ENCODE data around the gene IGFL4. TPM values are rescaled to one million over a fixed set of nuclear protein-coding genes. Genes with fewer than 3 reads are reported as not detected.

IGFL4 gene
- total RNA-seq, 1 donor from 2014 or later: 1.3 TPM

DNA sequence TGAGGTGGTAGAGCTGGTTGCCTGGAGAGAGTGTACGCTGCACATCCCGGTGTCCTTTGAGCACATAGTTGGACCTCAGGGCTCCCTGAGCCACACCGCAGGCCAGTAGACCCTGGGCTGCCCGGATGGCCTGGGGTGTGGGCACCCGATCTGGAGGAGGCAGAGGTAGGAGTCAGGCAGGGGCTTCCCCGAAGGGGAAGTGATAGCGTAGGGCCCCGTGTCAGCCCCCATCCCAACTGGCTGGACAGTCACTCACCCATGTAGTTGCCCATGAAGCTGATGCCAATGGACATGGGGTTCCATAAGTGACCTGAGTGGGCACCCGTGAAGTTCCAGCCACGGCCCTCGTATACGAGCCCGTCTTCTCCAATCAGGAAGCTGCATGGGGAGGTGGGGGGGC, 21.5 kb downstream of the IGFL4 start:
- Mint-ChIP-seq H3K9me3 (no peaks in the 10 kb centered on the region), H3K36me3 (no peaks in the 10 kb centered on the region), H3K4me3 (no peak overlapping the region), H3K27ac (no peak overlapping the region), H3K27me3 (peaks cover 16% of the 10 kb centered on the region), H3K4me1 (ENCODE audit: unreplicated experiment) (peaks cover 5% of the 10 kb centered on the region)
- DNase-seq (ENCODE audit: extremely low spot score, unreplicated experiment): no peak
- TF ChIP-seq, protein P1, sequence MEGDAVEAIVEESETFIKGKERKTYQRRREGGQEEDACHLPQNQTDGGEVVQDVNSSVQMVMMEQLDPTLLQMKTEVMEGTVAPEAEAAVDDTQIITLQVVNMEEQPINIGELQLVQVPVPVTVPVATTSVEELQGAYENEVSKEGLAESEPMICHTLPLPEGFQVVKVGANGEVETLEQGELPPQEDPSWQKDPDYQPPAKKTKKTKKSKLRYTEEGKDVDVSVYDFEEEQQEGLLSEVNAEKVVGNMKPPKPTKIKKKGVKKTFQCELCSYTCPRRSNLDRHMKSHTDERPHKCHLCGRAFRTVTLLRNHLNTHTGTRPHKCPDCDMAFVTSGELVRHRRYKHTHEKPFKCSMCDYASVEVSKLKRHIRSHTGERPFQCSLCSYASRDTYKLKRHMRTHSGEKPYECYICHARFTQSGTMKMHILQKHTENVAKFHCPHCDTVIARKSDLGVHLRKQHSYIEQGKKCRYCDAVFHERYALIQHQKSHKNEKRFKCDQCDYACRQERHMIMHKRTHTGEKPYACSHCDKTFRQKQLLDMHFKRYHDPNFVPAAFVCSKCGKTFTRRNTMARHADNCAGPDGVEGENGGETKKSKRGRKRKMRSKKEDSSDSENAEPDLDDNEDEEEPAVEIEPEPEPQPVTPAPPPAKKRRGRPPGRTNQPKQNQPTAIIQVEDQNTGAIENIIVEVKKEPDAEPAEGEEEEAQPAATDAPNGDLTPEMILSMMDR (conservative IDR thresholded peaks at IDR 0.05): no peak

DNA sequence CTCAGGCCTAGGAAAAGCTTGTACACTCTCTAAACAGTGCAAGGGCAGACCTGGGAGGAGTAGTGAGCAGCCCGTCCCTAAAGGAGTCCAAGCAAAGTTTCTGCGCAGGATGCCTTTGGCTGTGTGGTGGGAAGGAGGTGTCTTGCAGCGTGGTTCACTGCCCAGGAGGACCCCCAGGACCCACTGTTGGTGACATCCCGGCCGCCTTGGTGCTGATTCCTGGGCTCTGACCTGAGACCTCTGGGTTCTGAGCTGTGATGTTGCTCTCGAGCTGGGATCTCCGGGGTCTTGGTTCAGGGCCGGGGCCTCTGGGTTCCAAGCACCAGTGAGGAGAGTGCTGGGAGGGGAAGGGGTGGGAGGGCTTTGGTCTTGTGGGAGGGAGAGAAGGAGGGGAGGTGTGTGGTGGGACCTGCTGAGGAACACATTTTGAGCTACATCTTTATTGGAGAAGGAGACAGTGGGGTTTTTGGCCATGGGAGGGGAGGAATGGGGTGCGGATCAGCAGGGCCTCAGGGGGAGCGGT, 22.0 kb downstream of the IGFL4 start:
- no peak for DNase-seq (ENCODE audit: extremely low spot score, unreplicated experiment)
- Mint-ChIP-seq H3K9me3 (no peaks in the 10 kb centered on the region), H3K4me1 (ENCODE audit: unreplicated experiment) (peaks cover 6% of the 10 kb centered on the region), H3K4me3 (no peak overlapping the region), H3K27ac (no peak overlapping the region), H3K36me3 (no peaks in the 10 kb centered on the region), H3K27me3 (peaks cover 20% of the 10 kb centered on the region)
- TF ChIP-seq, protein P1 (conservative IDR thresholded peaks at IDR 0.05): no peak

DNA sequence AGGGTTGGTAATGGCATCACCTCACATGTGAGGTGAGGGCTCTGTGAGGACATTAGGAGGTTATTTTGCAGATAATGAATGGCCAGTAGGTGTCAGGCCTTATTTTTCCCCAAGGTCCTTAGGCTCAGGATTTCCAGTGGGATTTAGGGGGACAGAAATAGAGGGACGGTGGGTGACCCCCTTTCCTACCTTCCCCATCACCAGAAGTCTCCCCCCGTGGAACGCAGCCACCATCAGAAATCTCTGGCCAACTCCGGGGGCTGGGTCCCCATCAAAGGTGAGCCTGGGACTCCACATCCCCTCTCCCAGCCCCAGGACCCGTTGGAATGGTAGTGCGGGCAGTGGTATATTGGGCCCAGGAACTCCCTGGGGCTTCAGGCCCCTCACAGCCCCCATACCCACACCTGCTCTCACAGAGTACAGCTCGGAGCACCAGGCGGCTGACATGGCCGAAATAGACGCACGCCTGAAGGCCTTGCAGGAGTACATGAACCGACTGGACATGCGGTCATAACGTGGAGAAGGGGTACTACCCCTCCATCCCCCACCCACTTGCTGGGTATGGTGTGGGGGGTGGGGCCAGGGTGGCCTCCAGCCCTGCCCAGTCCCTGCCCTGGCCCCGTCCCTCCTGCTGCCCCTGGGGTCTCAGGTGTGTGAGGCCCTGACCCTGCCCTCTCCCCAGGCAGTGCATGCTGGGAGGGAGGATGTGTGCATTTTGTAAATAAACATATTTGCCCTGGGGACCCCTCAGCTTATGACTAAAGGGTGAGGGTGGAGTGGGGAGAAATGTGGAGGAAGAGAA, 22.7 kb downstream of the IGFL4 start:
- no peak overlapping the region for H3K4me3 Mint-ChIP-seq

DNA sequence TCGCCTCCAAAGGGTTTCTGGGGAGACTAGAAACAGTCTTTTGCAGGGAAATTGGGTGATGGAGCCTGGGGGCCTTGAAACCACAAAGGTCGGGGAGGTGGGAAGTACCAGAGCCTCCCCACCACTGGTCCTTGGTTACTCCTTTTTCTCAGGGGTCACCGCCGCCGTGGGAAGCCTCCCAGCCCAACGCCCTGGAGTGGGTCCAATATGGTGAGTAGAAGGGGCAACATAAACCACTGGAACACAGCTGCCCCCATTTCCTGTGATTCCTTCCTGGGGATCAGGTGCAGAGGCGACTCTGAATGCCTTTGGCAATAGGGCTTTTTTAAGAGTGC, 23.7 kb downstream of the IGFL4 start:
- DNase-seq (ENCODE audit: extremely low spot score, unreplicated experiment): no peak
- Mint-ChIP-seq H3K9me3 (no peaks in the 10 kb centered on the region), H3K27ac (no peak overlapping the region), H3K36me3 (no peaks in the 10 kb centered on the region), H3K4me3 (peak overlapping the region; percentile 69), H3K4me1 (ENCODE audit: unreplicated experiment) (peaks cover 6% of the 10 kb centered on the region), H3K27me3 (peaks cover 20% of the 10 kb centered on the region)
- TF ChIP-seq, protein P1 (conservative IDR thresholded peaks at IDR 0.05): peak; percentile 56

More for the DNA sequence above, 22.7 kb downstream of the IGFL4 start:
- peaks cover 20% of the 10 kb centered on the region for H3K27me3 Mint-ChIP-seq
- no peak for DNase-seq (ENCODE audit: extremely low spot score, unreplicated experiment)
- peaks cover 6% of the 10 kb centered on the region for H3K4me1 Mint-ChIP-seq (ENCODE audit: unreplicated experiment)
- TF ChIP-seq, protein P1 (conservative IDR thresholded peaks at IDR 0.05): no peak
- H3K9me3 Mint-ChIP-seq: no peaks in the 10 kb centered on the region
- no peak overlapping the region for H3K27ac Mint-ChIP-seq
- H3K36me3 Mint-ChIP-seq: no peaks in the 10 kb centered on the region

DNA sequence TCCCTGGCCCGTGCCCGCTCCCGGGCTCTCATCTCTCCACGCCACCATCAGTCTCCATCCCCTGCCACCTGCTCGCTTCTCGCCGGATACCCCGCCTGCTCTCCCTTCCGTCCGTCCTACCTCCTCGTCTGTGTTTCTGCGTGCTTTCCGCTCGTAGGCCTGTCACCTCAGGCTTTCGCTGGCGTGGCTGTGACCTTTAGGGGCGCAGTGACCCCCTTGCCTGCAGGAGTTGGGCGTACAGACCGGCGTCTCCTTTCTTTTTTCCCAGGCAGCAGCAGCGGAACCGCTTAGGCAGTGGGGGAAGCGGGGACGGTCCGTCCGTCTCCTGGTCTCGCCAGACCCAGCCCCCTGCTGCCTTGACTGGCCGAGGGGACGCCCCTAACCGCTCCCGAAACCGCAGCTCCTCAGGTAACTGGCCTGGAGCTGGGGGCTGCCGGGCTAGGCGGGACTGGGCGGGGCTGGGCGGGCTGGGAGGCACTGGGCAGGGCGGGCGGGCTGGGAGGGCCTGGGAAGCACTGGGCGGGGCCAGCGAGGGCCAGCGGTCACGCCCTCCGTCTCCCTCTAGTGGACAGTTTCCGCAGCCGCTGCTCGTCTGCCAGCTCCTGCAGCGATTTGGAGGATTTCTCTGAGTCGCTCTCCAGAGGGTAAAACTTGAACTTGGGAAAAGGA, 24.2 kb downstream of the IGFL4 start:
- peak overlapping the region; percentile 87 for H3K27ac Mint-ChIP-seq

More for the DNA sequence above, 24.2 kb downstream of the IGFL4 start:
- Mint-ChIP-seq H3K4me3 (peak overlapping the region; percentile 90), H3K9me3 (no peaks in the 10 kb centered on the region), H3K4me1 (ENCODE audit: unreplicated experiment) (peaks cover 6% of the 10 kb centered on the region), H3K36me3 (no peaks in the 10 kb centered on the region), H3K27me3 (peaks cover 20% of the 10 kb centered on the region)
- TF ChIP-seq, protein P1 (conservative IDR thresholded peaks at IDR 0.05): peak; percentile 94
- peak; percentile 85 for DNase-seq (ENCODE audit: extremely low spot score, unreplicated experiment)
